ENCODE results near the gene SLC25A13. TPM values are rescaled to one million over a fixed set of nuclear protein-coding genes. Genes with fewer than 3 reads are reported as not detected.

Gene SLC25A13
- total and polyA plus RNA-seq, 2 of the 8 experiments (the other 6 are each of a cell fraction or from before 2014, with no cell fraction given) = 30.8 to 85.4 TPM

GRCh38 chr7:96169439-96169838, 152.5 kb downstream of the SLC25A13 start (continued):
- TF ChIP-seq RNF2 (IDR thresholded peaks at IDR 0.05; ENCODE audit: borderline replicate concordance, low read depth, low read length, missing control alignments, poor library complexity, severe bottlenecking) (no peak), JUND (IDR thresholded peaks at IDR 0.05; ENCODE audit: low read length) (no peak), RXRA (IDR thresholded peaks at IDR 0.05; ENCODE audit: insufficient read depth, low read depth, low read length) (no peak), RFX5 (IDR thresholded peaks at IDR 0.05; ENCODE audit: borderline replicate concordance, low read depth, low read length) (no peak), RBBP5 (IDR thresholded peaks at IDR 0.05; ENCODE audit: borderline replicate concordance, low read depth, low read length) (no peak), TEAD4 (IDR thresholded peaks at IDR 0.05; ENCODE audit: low read depth, low read length) (no peak)

Measured in H1 (cell line).